GM12878 (cell line): ENCODE data around the gene CASR. TPM values are rescaled to one million over a fixed set of nuclear protein-coding genes. Genes with fewer than 3 reads are reported as not detected.

Source experiments
- ATAC-seq: fragments of 200-7000 bp; cut with Tn5 transposase; 3 replicates; pipeline ENCODE4 v1.9.1; 2020; ENCODE audit warnings: mild to moderate bottlenecking, moderate library complexity
- BruUV-seq: library from RNA; stranded (reverse); fragments of 400-500 nt; replicated peaks from 2 replicates; lab custom pipeline; 2021; lab: Mats Ljungman, UMichigan
- CTCF ChIA-PET: fragments of 300-600 bp; sonication (Branson Sonifier 250); formaldehyde crosslinking; extraction: SDS; loops from one replicate; lab custom pipeline; 2021; ENCODE audit warnings: inconsistent platforms; lab: Yijun Ruan, JAX
- POLR2A ChIA-PET: fragments of 350-600 bp; formaldehyde crosslinking; extraction: SDS; loops from one replicate; lab custom pipeline; 2021; ENCODE audit warnings: inconsistent platforms; lab: Charles Lee
- RAD21 ChIA-PET: fragments of 300-600 bp; sonication (Branson Sonifier 250); formaldehyde crosslinking; loops from one replicate; lab custom pipeline; 2023; ENCODE audit warnings: antibody characterized with exemption; ENCODE audit not compliant: unreplicated experiment; lab: Charles Lee
- SMC1A ChIA-PET: fragments of 300-600 bp; sonication (Branson Sonifier 250); formaldehyde crosslinking; loops from one replicate; lab custom pipeline; 2023; ENCODE audit not compliant: unreplicated experiment, uncharacterized antibody; lab: Charles Lee
- DNase-seq: peaks from one replicate; pipeline ENCODE4 v3.0.0-alpha.2; 2011; ENCODE audit warnings: low read depth, low spot score
- FAIRE-seq: peaks from 3 replicates; lab custom pipeline; 2011; peaks lifted over from hg19 to GRCh38; lab: Jason Lieb, UNC
- H2AFZ ChIP-seq: 2 replicates; pipeline ENCODE4 v1.6.0; 2011; ENCODE audit warnings: low read depth, low read length, control low read depth; ENCODE audit not compliant: control insufficient read depth
- H3K27ac ChIP-seq: 2 replicates; pipeline ENCODE4 v1.5.1; 2011; ENCODE audit warnings: control low read depth; ENCODE audit not compliant: control insufficient read depth, insufficient read depth
- H3K27me3 ChIP-seq, 2 experiments: replicated peaks in 1 of 2; 2 replicates each; pipeline versions ENCODE4 v1.6.0 to v1.6.1; 2011; ENCODE audit warnings: low read length in 1 of 2; ENCODE audit not compliant: control insufficient read depth in 2 of 2, insufficient read depth in 2 of 2
- H3K36me3 ChIP-seq, 2 experiments: 2 replicates each; pipeline ENCODE4 v1.5.1; 2011; ENCODE audit warnings: low read length in 1 of 2; ENCODE audit not compliant: control insufficient read depth in 2 of 2, insufficient read depth in 2 of 2
- H3K4me1 ChIP-seq: 2 replicates; pipeline ENCODE4 v1.6.1; 2011; ENCODE audit warnings: mild to moderate bottlenecking, low read length, moderate library complexity, mixed read lengths; ENCODE audit not compliant: control insufficient read depth, insufficient read depth
- H3K4me2 ChIP-seq: 2 replicates; pipeline ENCODE4 v1.6.0; 2011; ENCODE audit warnings: control low read depth; ENCODE audit not compliant: control insufficient read depth, insufficient read depth
- H3K4me3 ChIP-seq: fragments of 200-600 bp; sonication (generic); 2 replicates; pipeline ENCODE4 v1.5.1; 2016
- H3K79me2 ChIP-seq: 2 replicates; pipeline ENCODE4 v1.6.0; 2011; ENCODE audit warnings: low read length; ENCODE audit not compliant: control insufficient read depth, insufficient read depth
- H3K9ac ChIP-seq: 2 replicates; pipeline ENCODE4 v1.8.0; 2011; ENCODE audit warnings: low read length, control low read depth, mixed read lengths; ENCODE audit not compliant: control insufficient read depth, insufficient read depth
- H3K9me3 ChIP-seq: replicated peaks from 3 replicates; pipeline ENCODE4 v1.5.1; 2011; ENCODE audit warnings: mild to moderate bottlenecking, low read length; ENCODE audit not compliant: control insufficient read depth, insufficient read depth
- H4K20me1 ChIP-seq: 2 replicates; pipeline ENCODE4 v1.6.0; 2011; ENCODE audit not compliant: control insufficient read depth, insufficient read depth
- ATF7 ChIP-seq: fragments of 450-650 bp; IDR thresholded peaks from 2 replicates; pipeline ENCODE4 v1.6.1; 2016; ENCODE audit warnings: low read depth, mild to moderate bottlenecking
- CBX3 ChIP-seq: fragments of 200-600 bp; sonication (generic); IDR thresholded peaks from 2 replicates; pipeline ENCODE4 v1.6.1; 2016; ENCODE audit warnings: low read depth, borderline replicate concordance
- CREB1 ChIP-seq: IDR thresholded peaks from 2 replicates; pipeline ENCODE4 v1.6.1; 2012; ENCODE audit warnings: low read depth, mild to moderate bottlenecking, inconsistent platforms
- DPF2 ChIP-seq: fragments of 450-650 bp; IDR thresholded peaks from 2 replicates; pipeline ENCODE4 v1.6.1; 2017; ENCODE audit warnings: mild to moderate bottlenecking
- ESRRA ChIP-seq: IDR thresholded peaks from 2 replicates; pipeline ENCODE4 v1.6.1; 2012; ENCODE audit warnings: mild to moderate bottlenecking, low read length, improper control_type of control experiment
- GABPA ChIP-seq: IDR thresholded peaks from 2 replicates; pipeline ENCODE4 v1.6.1; 2014; ENCODE audit warnings: antibody characterized with exemption, low read depth, mild to moderate bottlenecking, inconsistent platforms
- HCFC1 ChIP-seq: fragments of 150-350 bp; IDR thresholded peaks from 2 replicates; pipeline ENCODE4 v1.6.1; 2014; ENCODE audit warnings: low read length
- IKZF2 ChIP-seq, 2 experiments: fragments of 450-650 bp; IDR thresholded peaks; 2 replicates each; pipeline ENCODE4 v1.6.1; 2017; ENCODE audit warnings: mild to moderate bottlenecking in 2 of 2, moderate library complexity in 2 of 2
- IRF3 ChIP-seq: fragments of 450-650 bp; IDR thresholded peaks from 2 replicates; pipeline ENCODE4 v1.6.1; 2014; ENCODE audit warnings: mild to moderate bottlenecking
- IRF4 ChIP-seq: IDR thresholded peaks from 2 replicates; pipeline ENCODE4 v1.6.1; 2011; ENCODE audit warnings: low read depth, low read length
- KDM1A ChIP-seq: fragments of 200-600 bp; sonication (generic); IDR thresholded peaks from 2 replicates; pipeline ENCODE4 v1.6.1; 2016; ENCODE audit warnings: borderline replicate concordance
- MXI1 ChIP-seq: fragments of 150-350 bp; IDR thresholded peaks from 2 replicates; pipeline ENCODE4 v1.6.1; 2011; ENCODE audit warnings: low read depth, mild to moderate bottlenecking, inconsistent platforms, low read length, improper control_type of control experiment
- NR2F1 ChIP-seq: fragments of 450-650 bp; conservative IDR thresholded peaks from 2 replicates; pipeline ENCODE4 v1.6.1; 2017; ENCODE audit warnings: mild to moderate bottlenecking
- POLR2AphosphoS2 ChIP-seq: IDR thresholded peaks from 2 replicates; pipeline ENCODE4 v1.6.1; 2011; ENCODE audit warnings: low read depth, mild to moderate bottlenecking, low read length, improper control_type of control experiment, moderate library complexity
- RFX5 ChIP-seq: IDR thresholded peaks from 2 replicates; pipeline ENCODE4 v1.6.1; 2011; ENCODE audit warnings: low read depth, low read length, improper control_type of control experiment
- SP1 ChIP-seq: IDR thresholded peaks from one replicate; pipeline ENCODE4 v1.6.1; 2011; ENCODE audit warnings: low read depth, low read length
- STAT3 ChIP-seq: IDR thresholded peaks from 2 replicates; pipeline ENCODE4 v1.6.1; 2011; ENCODE audit warnings: low read depth, low read length, improper control_type of control experiment
- ZNF207 ChIP-seq: fragments of 450-650 bp; IDR thresholded peaks from 2 replicates; pipeline ENCODE4 v1.6.1; 2014; ENCODE audit warnings: antibody characterized with exemption, mild to moderate bottlenecking, borderline replicate concordance
- ZNF622 ChIP-seq: fragments of 450-650 bp; IDR thresholded peaks from 2 replicates; pipeline ENCODE4 v1.6.1; 2017; ENCODE audit warnings: mild to moderate bottlenecking, inconsistent platforms
- WGBS: methylation state at CpG from one replicate; pipeline ENCODE4 v1.1.6; 2016; ENCODE audit warnings: low lambda C conversion rate; ENCODE audit not compliant: insufficient replicate concordance, insufficient coverage; ENCODE audit errors: missing lambda C conversion rate; 5-methylcytosine and 5-hydroxymethylcytosine counted together
- in situ Hi-C: fragments of 300-500 bp; cut with MboI; formaldehyde crosslinking; loops from 9 replicates; pipeline ENCODE4 v1.14.3; 2018; ENCODE audit warnings: mixed read lengths
- intact Hi-C: fragments of 100-400 bp; cut with micrococcal nuclease; formaldehyde crosslinking; loops from one replicate; pipeline ENCODE4 v1.14.2; 2022; ENCODE audit not compliant: unreplicated experiment
- polyA plus RNA-seq, 11 experiments: library from polyadenylated mRNA; depleted of rRNA in 4 of 11; unstranded in 6 of 11; stranded (reverse) in 5 of 11; fragments of >200 nt; fragmentation: Nextera tagmentation in 4 of 11; fragmentation: Illumina TruSeq in 1 of 11; extraction: Ambion mirVana in 4 of 11; extraction: Trizol in 1 of 11; gene quantifications; 1 replicate in 1 of 11; 2 replicates in 10 of 11; pipeline versions ENCODE4 v1.2.1 to v1.2.3, GENCODE V29; 2011 to 2016; ENCODE audit warnings: inconsistent platforms in 2 of 11, missing spikeins in 2 of 11, low read depth in 1 of 11
- total RNA-seq, 4 experiments: library from RNA; depleted of rRNA in 3 of 4; stranded (reverse); fragments of >200 nt in 3 of 4; fragmentation: Illumina TruSeq in 1 of 4; extraction: Trizol in 1 of 4; gene quantifications; 2 replicates each; pipeline versions ENCODE4 v1.2.1 to v1.2.3, GENCODE V29; 2013 to 2021
- TF ChIP-seq, protein P1 (sequence below): IDR thresholded peaks from 2 replicates; pipeline ENCODE4 v1.6.1; 2012; ENCODE audit warnings: low read depth, low read length, improper control_type of control experiment
- TF ChIP-seq, protein P2 (sequence below): fragments of 450-650 bp; IDR thresholded peaks from 2 replicates; pipeline ENCODE4 v1.6.1; 2016; ENCODE audit warnings: mild to moderate bottlenecking

Gene CASR
- total and polyA plus RNA-seq, 10 of the 15 experiments (the other 5 are each of a cell fraction or from before 2014, with no cell fraction given), result 0.04 to 0.37 (median 0.11) TPM

GRCh38 chr3:122325769-122326168, 142.3 kb downstream of the CASR start:
- no peaks in the 10 kb centered on the region for H3K9me3 ChIP-seq
- H4K20me1 ChIP-seq, result no peaks in the 10 kb centered on the region
- H3K27me3 ChIP-seq, result no peaks in the 10 kb centered on the region
- no peak overlapping the region for H3K4me3 ChIP-seq
- ChIA-PET CTCF (interaction anchor here (0.6 to 2.4 kb wide), 6 partner anchors 19 to 223 kb away, joined by 3 to 15 read pairs (median 4); no protein-coding TSS in a partner anchor), RAD21 (interaction anchor here (0.8 to 2.0 kb wide), 5 partner anchors 18 to 40 kb away, joined by 3 to 8 read pairs (median 4); no protein-coding TSS in a partner anchor), POLR2A (interaction anchor here (1.0 to 1.4 kb wide), 4 partner anchors 13 to 60 kb away, joined by 3 to 5 read pairs (median 3); partner anchors contain the start of gene FAM162A), SMC1A (interaction anchor here (0.8 to 3.4 kb wide), 11 partner anchors 12 to 225 kb away, joined by 3 to 25 read pairs (median 4); partner anchors contain the start of gene FAM162A)
- H3K4me2 ChIP-seq, result peak overlapping the region; percentile 47
- peak overlapping the region; percentile 26 for H2AFZ ChIP-seq
- FAIRE-seq (no peak), DNase-seq (no peak), ATAC-seq (peak; percentile 45)
- BruUV-seq, result no TSS peak
- intact Hi-C loops (no loop called here), in situ Hi-C loops (no loop called here)
- no peak overlapping the region for H3K27ac ChIP-seq
- no peak overlapping the region for H3K9ac ChIP-seq
- 59% methylated on average over 3 of the region's 3 CpGs for whole genome bisulfite sequencing
- H3K79me2 ChIP-seq, result no peaks in the 10 kb centered on the region
- H3K36me3 ChIP-seq, result no peaks in the 10 kb centered on the region
- H3K4me1 ChIP-seq, result peaks cover 36% of the 10 kb centered on the region
- TF ChIP-seq DPF2 (peak; percentile 18; the same call in 1 of the 2 replicates), STAT3 (no peak), CREB1 (no peak), RFX5 (no peak), ESRRA (no peak), IRF4 (no peak), ATF7 (no peak), IRF3 (no peak), HCFC1 (no peak), ZNF207 (no peak), IKZF2 (IDR thresholded peaks at IDR 0.05) (peak in 1 of 2 experiments; percentile 44; a peak in 3 of 4 replicates), POLR2AphosphoS2 (no peak), GABPA (no peak), NR2F1 (peak; percentile 81), SP1 (no peak), KDM1A (no peak), ZNF622 (no peak), CBX3 (no peak), MXI1 (no peak)
- TF ChIP-seq, protein P1, sequence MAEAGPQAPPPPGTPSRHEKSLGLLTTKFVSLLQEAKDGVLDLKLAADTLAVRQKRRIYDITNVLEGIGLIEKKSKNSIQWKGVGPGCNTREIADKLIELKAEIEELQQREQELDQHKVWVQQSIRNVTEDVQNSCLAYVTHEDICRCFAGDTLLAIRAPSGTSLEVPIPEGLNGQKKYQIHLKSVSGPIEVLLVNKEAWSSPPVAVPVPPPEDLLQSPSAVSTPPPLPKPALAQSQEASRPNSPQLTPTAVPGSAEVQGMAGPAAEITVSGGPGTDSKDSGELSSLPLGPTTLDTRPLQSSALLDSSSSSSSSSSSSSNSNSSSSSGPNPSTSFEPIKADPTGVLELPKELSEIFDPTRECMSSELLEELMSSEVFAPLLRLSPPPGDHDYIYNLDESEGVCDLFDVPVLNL, result no peak
- TF ChIP-seq, protein P2, sequence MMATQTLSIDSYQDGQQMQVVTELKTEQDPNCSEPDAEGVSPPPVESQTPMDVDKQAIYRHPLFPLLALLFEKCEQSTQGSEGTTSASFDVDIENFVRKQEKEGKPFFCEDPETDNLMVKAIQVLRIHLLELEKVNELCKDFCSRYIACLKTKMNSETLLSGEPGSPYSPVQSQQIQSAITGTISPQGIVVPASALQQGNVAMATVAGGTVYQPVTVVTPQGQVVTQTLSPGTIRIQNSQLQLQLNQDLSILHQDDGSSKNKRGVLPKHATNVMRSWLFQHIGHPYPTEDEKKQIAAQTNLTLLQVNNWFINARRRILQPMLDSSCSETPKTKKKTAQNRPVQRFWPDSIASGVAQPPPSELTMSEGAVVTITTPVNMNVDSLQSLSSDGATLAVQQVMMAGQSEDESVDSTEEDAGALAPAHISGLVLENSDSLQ, result 0 out of 2 replicates have a peak, but pooled peaks have one; percentile 27
